Trophoblast cell (in vitro differentiated cells and primary cell): ENCODE results near the gene CAPZA2.

Source experiments
- DNase-seq, 2 donors: peaks; one replicate each; pipeline ENCODE4 v3.0.0-alpha.2; 2016
- H2AFZ ChIP-seq: 2 replicates; pipeline ENCODE4 v1.6.1; 2013; ENCODE audit warnings: low read length, moderate library complexity, mild to moderate bottlenecking; ENCODE audit not compliant: insufficient read depth, poor library complexity
- H2AK5ac ChIP-seq: 2 replicates; pipeline ENCODE4 v1.6.1; 2013; ENCODE audit warnings: mild to moderate bottlenecking, low read length
- H2BK120ac ChIP-seq: 2 replicates; pipeline ENCODE4 v1.6.1; 2013; ENCODE audit warnings: low read length, mild to moderate bottlenecking, moderate library complexity; ENCODE audit not compliant: insufficient read depth, poor library complexity
- H2BK12ac ChIP-seq: 2 replicates; pipeline ENCODE4 v1.6.1; 2013; ENCODE audit warnings: mild to moderate bottlenecking, low read length, moderate library complexity
- H2BK5ac ChIP-seq: 2 replicates; pipeline ENCODE4 v1.6.1; 2013; ENCODE audit warnings: low read length, low read depth, moderate library complexity, mild to moderate bottlenecking; ENCODE audit not compliant: poor library complexity
- H3K14ac ChIP-seq: 2 replicates; pipeline ENCODE4 v1.6.1; 2013; ENCODE audit warnings: mild to moderate bottlenecking, low read length
- H3K18ac ChIP-seq: 2 replicates; pipeline ENCODE4 v1.6.1; 2013; ENCODE audit warnings: mild to moderate bottlenecking, low read length
- H3K23ac ChIP-seq: 2 replicates; pipeline ENCODE4 v1.6.1; 2013; ENCODE audit warnings: low read length
- H3K27ac ChIP-seq: 2 replicates; pipeline ENCODE4 v1.5.1; 2013; ENCODE audit warnings: low read depth, mild to moderate bottlenecking, inconsistent platforms, low read length, moderate library complexity
- H3K27me3 ChIP-seq: 2 replicates; pipeline ENCODE4 v1.6.1; 2013; ENCODE audit warnings: inconsistent platforms, mild to moderate bottlenecking, low read length, moderate library complexity; ENCODE audit not compliant: insufficient read depth
- H3K36me3 ChIP-seq, 2 experiments: 1 replicate in 1 of 2; 2 replicates in 1 of 2; pipeline ENCODE4 v1.6.1; 2013; ENCODE audit warnings: low read length in 2 of 2, mild to moderate bottlenecking in 2 of 2, moderate library complexity in 1 of 2; ENCODE audit not compliant: insufficient read depth in 2 of 2, control insufficient read depth in 1 of 2
- H3K4ac ChIP-seq: 2 replicates; pipeline ENCODE4 v1.6.1; 2013; ENCODE audit warnings: low read depth, mild to moderate bottlenecking, low read length, moderate library complexity
- H3K4me1 ChIP-seq, 2 experiments: 1 replicate in 1 of 2; 2 replicates in 1 of 2; pipeline ENCODE4 v1.6.1; 2013; ENCODE audit warnings: low read length in 2 of 2, mild to moderate bottlenecking in 2 of 2, moderate library complexity in 1 of 2; ENCODE audit not compliant: insufficient read depth in 2 of 2, control insufficient read depth in 1 of 2
- H3K4me2 ChIP-seq: 2 replicates; pipeline ENCODE4 v1.6.1; 2013; ENCODE audit warnings: inconsistent platforms, mild to moderate bottlenecking, low read length, moderate library complexity
- H3K4me3 ChIP-seq: 2 replicates; pipeline ENCODE4 v1.5.1; 2013; ENCODE audit warnings: mild to moderate bottlenecking, low read depth, low read length, inconsistent platforms
- H3K79me1 ChIP-seq: one replicate; pipeline ENCODE4 v1.6.1; 2013; ENCODE audit warnings: low read length
- H3K79me2 ChIP-seq: 2 replicates; pipeline ENCODE4 v1.6.1; 2013; ENCODE audit warnings: low read length, mild to moderate bottlenecking; ENCODE audit not compliant: control insufficient read depth, insufficient read depth, poor library complexity
- H3K9ac ChIP-seq: 2 replicates; pipeline ENCODE4 v1.6.1; 2013; ENCODE audit warnings: mild to moderate bottlenecking, low read length
- H3K9me3 ChIP-seq: 2 replicates; pipeline ENCODE4 v1.6.1; 2013; ENCODE audit warnings: low read depth, mild to moderate bottlenecking, control low read depth, inconsistent platforms, low read length; ENCODE audit not compliant: insufficient read depth
- H4K12ac ChIP-seq: 2 replicates; pipeline ENCODE4 v1.6.1; 2013; ENCODE audit warnings: low read depth, mild to moderate bottlenecking, low read length, moderate library complexity
- H4K8ac ChIP-seq: 2 replicates; pipeline ENCODE4 v1.6.1; 2013; ENCODE audit warnings: low read depth, mild to moderate bottlenecking, low read length, moderate library complexity
- H4K91ac ChIP-seq: one replicate; pipeline ENCODE4 v1.6.1; 2013; ENCODE audit warnings: low read depth, mild to moderate bottlenecking, low read length, moderate library complexity
- WGBS: extraction: QIAGEN DNeasy Blood & Tissue Kit; methylation state at CpG from one replicate; pipeline ENCODE4 v1.1.7; 2013; ENCODE audit warnings: missing lambda C conversion rate; ENCODE audit not compliant: insufficient read length, insufficient coverage; ENCODE audit errors: extremely low coverage; 5-methylcytosine and 5-hydroxymethylcytosine counted together

Gene CAPZA2

DNA sequence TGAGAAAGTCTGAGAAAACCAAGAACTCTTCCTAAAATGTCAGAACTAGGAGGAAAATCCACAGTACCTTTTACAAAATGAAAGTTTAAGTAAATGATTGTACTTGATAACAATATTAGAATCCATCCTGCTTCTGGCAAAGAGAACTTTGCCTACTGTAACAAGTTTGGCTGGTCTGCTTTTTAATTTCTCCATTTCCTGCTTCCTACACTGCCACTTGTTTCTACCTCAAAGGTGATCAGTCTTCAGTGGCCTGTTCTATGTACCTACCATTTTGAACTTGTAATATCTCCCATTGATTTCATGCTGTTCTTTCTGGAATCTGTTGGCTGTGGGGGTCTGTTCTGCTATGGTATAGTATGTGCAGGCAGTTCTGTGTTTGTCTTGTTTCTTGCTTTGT, 32.9 kb upstream of the CAPZA2 start:
- H2BK12ac ChIP-seq, result no peak overlapping the region
- no peak overlapping the region for H3K27ac ChIP-seq
- H3K79me2 ChIP-seq, result no peaks in the 10 kb centered on the region
- no peak overlapping the region for H4K8ac ChIP-seq
- no peak overlapping the region for H3K18ac ChIP-seq
- no peaks in the 10 kb centered on the region for H3K27me3 ChIP-seq
- H3K23ac ChIP-seq, result no peak overlapping the region
- H3K4ac ChIP-seq, result no peak overlapping the region
- H3K9me3 ChIP-seq, result no peaks in the 10 kb centered on the region
- no peak overlapping the region for H3K14ac ChIP-seq
- no peak for DNase-seq
- H4K91ac ChIP-seq, result no peak overlapping the region
- H4K12ac ChIP-seq, result no peak overlapping the region
- H2AK5ac ChIP-seq, result no peak overlapping the region
- H3K79me1 ChIP-seq, result no peaks in the 10 kb centered on the region
- no peak overlapping the region for H2AFZ ChIP-seq
- no peaks in the 10 kb centered on the region for H3K36me3 ChIP-seq
- no peak overlapping the region for H3K4me3 ChIP-seq
- H3K9ac ChIP-seq, result no peak overlapping the region
- H3K4me2 ChIP-seq, result no peak overlapping the region
- no peak overlapping the region for H2BK120ac ChIP-seq
- no peaks in the 10 kb centered on the region for H3K4me1 ChIP-seq
- H2BK5ac ChIP-seq, result no peak overlapping the region

DNA sequence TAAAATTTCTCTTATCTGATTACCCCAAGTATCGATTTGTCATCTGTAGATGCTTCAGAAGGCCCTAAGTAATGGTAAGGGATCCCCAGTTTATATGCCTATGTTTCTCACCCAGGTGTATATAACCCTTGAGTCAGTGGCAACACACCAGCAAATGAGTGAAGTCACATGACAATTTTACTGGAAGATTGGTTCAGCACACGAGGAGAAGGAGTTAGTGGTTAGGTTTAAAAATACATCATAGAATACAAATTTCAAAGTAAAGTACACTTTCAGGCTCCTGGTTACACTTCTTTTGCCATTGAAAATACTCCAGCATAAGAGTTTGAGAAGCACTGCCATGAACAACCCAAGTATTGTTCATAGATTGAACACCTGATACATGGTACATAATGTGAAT, 29.7 kb upstream of the CAPZA2 start:
- Histone ChIP-seq H3K23ac (no peak overlapping the region), H4K8ac (no peak overlapping the region), H3K36me3 (no peaks in the 10 kb centered on the region), H3K4ac (no peak overlapping the region), H3K27me3 (no peaks in the 10 kb centered on the region), H3K14ac (no peak overlapping the region), H2BK120ac (no peak overlapping the region), H3K27ac (no peak overlapping the region), H3K4me2 (no peak overlapping the region), H2BK12ac (no peak overlapping the region), H4K12ac (no peak overlapping the region), H2BK5ac (no peak overlapping the region), H3K18ac (no peak overlapping the region), H3K79me2 (no peaks in the 10 kb centered on the region), H2AFZ (no peak overlapping the region), H3K4me1 (no peaks in the 10 kb centered on the region), H3K9me3 (no peaks in the 10 kb centered on the region), H3K9ac (no peak overlapping the region), H3K4me3 (no peak overlapping the region), H3K79me1 (no peaks in the 10 kb centered on the region), H4K91ac (no peak overlapping the region), H2AK5ac (no peak overlapping the region)
- no peak for DNase-seq
- WGBS, result no CpG with 5 or more reads among the region's 2 CpGs

DNA sequence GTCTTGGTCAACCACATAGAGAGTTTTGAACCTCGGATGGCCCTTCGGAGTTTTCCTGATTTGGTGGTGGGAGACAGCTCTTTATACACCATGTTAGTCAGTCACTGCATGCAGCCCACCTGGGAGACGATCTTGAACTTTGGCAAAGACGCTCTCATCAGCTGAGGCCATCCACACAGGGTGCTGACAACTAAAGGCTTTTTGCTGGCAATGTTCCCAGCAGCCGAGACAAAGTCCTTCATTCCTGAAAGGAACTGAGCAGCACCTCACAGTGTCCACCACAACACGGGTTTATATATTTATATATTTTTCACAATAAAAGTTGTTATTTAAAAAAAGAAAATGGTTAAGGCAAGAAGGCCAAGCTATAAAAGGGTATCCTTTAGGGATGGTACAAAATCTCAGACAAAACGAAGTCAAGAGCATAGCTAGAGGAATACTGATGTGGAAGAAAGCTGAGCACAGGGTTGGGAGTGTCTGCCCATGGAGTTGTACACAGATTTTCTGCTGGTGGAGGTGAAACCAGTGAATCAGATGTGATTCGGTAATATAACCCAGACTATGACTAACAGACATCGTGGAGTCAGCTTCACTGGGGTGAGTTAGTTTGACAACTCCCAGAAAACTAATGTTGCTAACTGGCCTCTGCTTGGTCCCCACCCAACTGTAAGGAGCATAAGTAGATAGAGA, 27.4 kb upstream of the CAPZA2 start:
- Histone ChIP-seq H3K4me1 (no peaks in the 10 kb centered on the region), H2BK5ac (no peak overlapping the region), H3K4me3 (no peak overlapping the region), H3K27ac (no peak overlapping the region), H2BK12ac (no peak overlapping the region), H3K18ac (no peak overlapping the region), H2AFZ (no peak overlapping the region), H3K14ac (no peak overlapping the region), H3K9me3 (no peaks in the 10 kb centered on the region), H2BK120ac (no peak overlapping the region), H3K36me3 (no peaks in the 10 kb centered on the region), H3K79me2 (no peaks in the 10 kb centered on the region), H3K4ac (no peak overlapping the region), H3K4me2 (no peak overlapping the region), H3K23ac (no peak overlapping the region), H3K79me1 (no peaks in the 10 kb centered on the region), H3K27me3 (no peaks in the 10 kb centered on the region), H4K12ac (no peak overlapping the region), H4K8ac (no peak overlapping the region), H2AK5ac (no peak overlapping the region), H4K91ac (no peak overlapping the region), H3K9ac (no peak overlapping the region)
- peak in 1 of 2 donors; percentile 6 for DNase-seq
- WGBS, result no CpG with 5 or more reads among the region's 9 CpGs

DNA sequence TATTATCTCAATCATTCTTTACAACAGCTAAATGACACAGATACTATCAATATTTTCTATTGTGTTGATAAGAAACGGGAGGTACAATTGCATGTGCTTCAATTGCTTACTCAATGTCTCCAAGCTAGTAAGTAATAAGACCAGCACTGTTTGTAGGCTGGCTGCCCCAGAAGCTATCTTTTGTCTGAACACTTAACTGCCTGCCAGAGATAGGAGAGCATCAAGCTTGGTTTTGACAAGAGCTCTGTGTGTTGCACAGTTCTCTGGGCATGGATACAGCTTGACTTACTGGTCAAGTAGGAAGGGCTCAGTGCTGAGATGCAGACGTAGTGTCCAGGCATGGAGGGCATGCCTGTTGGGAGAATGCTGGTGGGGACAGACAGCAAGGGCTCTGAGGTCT, 26.3 kb upstream of the CAPZA2 start:
- Histone ChIP-seq H4K12ac (no peak overlapping the region), H3K18ac (no peak overlapping the region), H2BK12ac (no peak overlapping the region), H3K14ac (no peak overlapping the region), H3K36me3 (no peaks in the 10 kb centered on the region), H3K4ac (no peak overlapping the region), H2BK120ac (no peak overlapping the region), H2AK5ac (no peak overlapping the region), H4K8ac (no peak overlapping the region), H3K4me3 (no peak overlapping the region), H2BK5ac (no peak overlapping the region), H3K79me1 (no peaks in the 10 kb centered on the region), H3K9ac (no peak overlapping the region), H4K91ac (no peak overlapping the region), H3K27me3 (no peaks in the 10 kb centered on the region), H3K4me2 (no peak overlapping the region), H3K23ac (no peak overlapping the region), H2AFZ (no peak overlapping the region), H3K4me1 (no peaks in the 10 kb centered on the region), H3K9me3 (no peaks in the 10 kb centered on the region), H3K27ac (no peak overlapping the region), H3K79me2 (no peaks in the 10 kb centered on the region)
- DNase-seq, result peak in 1 of 2 donors; percentile 12
- WGBS, result no CpG with 5 or more reads among the region's 2 CpGs
